Measurements from ENCODE around the gene ITGB6.

ITGB6 gene

GRCh38 chr2:160141912-160142311 is 58.2 kb downstream of the ITGB6 start:
- in situ Hi-C loops (cut with MboI; ENCODE audit: low sequenced_read_pairs), result no loop called here

- in situ Hi-C loops (cut with MboI; ENCODE audit: low sequenced_read_pairs), result no loop called here
These were observed 58.7 kb downstream of the ITGB6 start for GRCh38 chr2:160141419-160141818.

- in situ Hi-C loops (cut with MboI; ENCODE audit: low sequenced_read_pairs), result no loop called here
These were observed 59.6 kb downstream of the ITGB6 start for GRCh38 chr2:160140471-160140870.

- in situ Hi-C loops (cut with MboI; ENCODE audit: low sequenced_read_pairs), result no loop called here
These were observed 60.1 kb downstream of the ITGB6 start for GRCh38 chr2:160139991-160140390.

- in situ Hi-C loops (cut with MboI; ENCODE audit: low sequenced_read_pairs), result no loop called here
These were observed 60.7 kb downstream of the ITGB6 start for GRCh38 chr2:160139350-160139749.

- in situ Hi-C loops (cut with MboI; ENCODE audit: low sequenced_read_pairs), result no loop called here
These were observed 61.7 kb downstream of the ITGB6 start for GRCh38 chr2:160138406-160138805.

GRCh38 chr2:160137464-160137863 is 62.6 kb downstream of the ITGB6 start:
- in situ Hi-C loops (cut with MboI; ENCODE audit: low sequenced_read_pairs), result no loop called here

- in situ Hi-C loops (cut with MboI; ENCODE audit: low sequenced_read_pairs), result no loop called here
These were observed 67.3 kb downstream of the ITGB6 start for GRCh38 chr2:160132761-160133160.

GRCh38 chr2:160126756-160127155 is 73.3 kb downstream of the ITGB6 start:
- in situ Hi-C loops (cut with MboI; ENCODE audit: low sequenced_read_pairs), result no loop called here

GRCh38 chr2:160126315-160126714 is 73.8 kb downstream of the ITGB6 start:
- in situ Hi-C loops (cut with MboI; ENCODE audit: low sequenced_read_pairs), result no loop called here

GRCh38 chr2:160125828-160126227 is 74.2 kb downstream of the ITGB6 start:
- in situ Hi-C loops (cut with MboI; ENCODE audit: low sequenced_read_pairs), result no loop called here

GRCh38 chr2:160125366-160125765 is 74.7 kb downstream of the ITGB6 start:
- in situ Hi-C loops (cut with MboI; ENCODE audit: low sequenced_read_pairs), result no loop called here

GRCh38 chr2:160124571-160124970 is 75.5 kb downstream of the ITGB6 start:
- in situ Hi-C loops (cut with MboI; ENCODE audit: low sequenced_read_pairs), result loop anchor here (25.0 kb wide), 1 partner anchor 863 kb away; no protein-coding TSS in a partner anchor

- in situ Hi-C loops (cut with MboI; ENCODE audit: low sequenced_read_pairs), result loop anchor here (25.0 kb wide), 1 partner anchor 873 kb away; no protein-coding TSS in a partner anchor
These were observed 85.4 kb downstream of the ITGB6 start for GRCh38 chr2:160114721-160115120.

- in situ Hi-C loops (cut with MboI; ENCODE audit: low sequenced_read_pairs), result loop anchor here (25.0 kb wide), 1 partner anchor 873 kb away; no protein-coding TSS in a partner anchor
These were observed 86.1 kb downstream of the ITGB6 start for GRCh38 chr2:160114020-160114419.

GRCh38 chr2:160111951-160112798 is 87.9 kb downstream of the ITGB6 start:
- in situ Hi-C loops (cut with MboI; ENCODE audit: low sequenced_read_pairs), result loop anchor here (25.0 kb wide), 1 partner anchor 875 kb away; no protein-coding TSS in a partner anchor

GRCh38 chr2:160110674-160111239 is 89.3 kb downstream of the ITGB6 start:
- in situ Hi-C loops (cut with MboI; ENCODE audit: low sequenced_read_pairs), result loop anchor here (25.0 kb wide), 1 partner anchor 877 kb away; no protein-coding TSS in a partner anchor

- in situ Hi-C loops (cut with MboI; ENCODE audit: low sequenced_read_pairs), result loop anchor here (25.0 kb wide), 1 partner anchor 877 kb away; no protein-coding TSS in a partner anchor
These were observed 90.0 kb downstream of the ITGB6 start for GRCh38 chr2:160109939-160110673.

GRCh38 chr2:160109243-160109642 is 90.8 kb downstream of the ITGB6 start:
- in situ Hi-C loops (cut with MboI; ENCODE audit: low sequenced_read_pairs), result loop anchor here (25.0 kb wide), 1 partner anchor 878 kb away; no protein-coding TSS in a partner anchor

- in situ Hi-C loops (cut with MboI; ENCODE audit: low sequenced_read_pairs), result loop anchor here (25.0 kb wide), 1 partner anchor 879 kb away; no protein-coding TSS in a partner anchor
These were observed 91.4 kb downstream of the ITGB6 start for GRCh38 chr2:160108646-160109045.

- in situ Hi-C loops (cut with MboI; ENCODE audit: low sequenced_read_pairs), result loop anchor here (25.0 kb wide), 1 partner anchor 882 kb away; no protein-coding TSS in a partner anchor
These were observed 94.7 kb downstream of the ITGB6 start for GRCh38 chr2:160105366-160105765.

Measured in HL-60/S4 treated with phorbol 12-myristate 13-acetate at 8.2 ng/mL for 4 days and 3 days (cell line).